ENCODE data around the gene PIK3R2. TPM values are rescaled to one million over a fixed set of nuclear protein-coding genes. Genes with fewer than 3 reads are reported as not detected.
"Not testable (repeated sequence)": the region's sequence is repeated elsewhere in the genome, so short reads cannot be mapped to it uniquely, and the experiment has no call there.

The PIK3R2 gene
- 10 to 100 TPM; 35.8 to 49.1 (median 43.4) TPM for polyA plus RNA-seq (ENCODE audit: insufficient read length in 10 of 10)
- long read RNA-seq, donor 1, full-length matches to known transcripts = 5 of 5 reads
- long read RNA-seq, donor 1, partial matches to known transcripts = 0 of 5 reads
- long read RNA-seq, donor 1, other reads (novel, unspliced or antisense) = 0 of 5 reads
- long read RNA-seq, donor 2, full-length matches to known transcripts = 3 of 3 reads
- long read RNA-seq, donor 2, partial matches to known transcripts = 0 of 3 reads
- long read RNA-seq, donor 2, other reads (novel, unspliced or antisense) = 0 of 3 reads
- long read RNA-seq, donor 3 = 0 reads
- long read RNA-seq, donor 4, full-length matches to known transcripts = 5 of 5 reads
- long read RNA-seq, donor 4, partial matches to known transcripts = 0 of 5 reads
- long read RNA-seq, donor 4, other reads (novel, unspliced or antisense) = 0 of 5 reads
- long read RNA-seq, donor 5, full-length matches to known transcripts = 3 of 11 reads
- long read RNA-seq, donor 5, partial matches to known transcripts = 8 of 11 reads
- long read RNA-seq, donor 5, other reads (novel, unspliced or antisense) = 0 of 11 reads
- long read RNA-seq, donor 6, full-length matches to known transcripts = 13 of 21 reads
- long read RNA-seq, donor 6, partial matches to known transcripts = 8 of 21 reads
- long read RNA-seq, donor 6, other reads (novel, unspliced or antisense) = 0 of 21 reads
- long read RNA-seq, donor 7, full-length matches to known transcripts = 6 of 12 reads
- long read RNA-seq, donor 7, partial matches to known transcripts = 6 of 12 reads
- long read RNA-seq, donor 7, other reads (novel, unspliced or antisense) = 0 of 12 reads
- long read RNA-seq, donor 8, full-length matches to known transcripts = 2 of 9 reads
- long read RNA-seq, donor 8, partial matches to known transcripts = 7 of 9 reads
- long read RNA-seq, donor 8, other reads (novel, unspliced or antisense) = 0 of 9 reads
- long read RNA-seq, donor 9, full-length matches to known transcripts = 2 of 2 reads
- long read RNA-seq, donor 9, partial matches to known transcripts = 0 of 2 reads
- long read RNA-seq, donor 9, other reads (novel, unspliced or antisense) = 0 of 2 reads

DNA sequence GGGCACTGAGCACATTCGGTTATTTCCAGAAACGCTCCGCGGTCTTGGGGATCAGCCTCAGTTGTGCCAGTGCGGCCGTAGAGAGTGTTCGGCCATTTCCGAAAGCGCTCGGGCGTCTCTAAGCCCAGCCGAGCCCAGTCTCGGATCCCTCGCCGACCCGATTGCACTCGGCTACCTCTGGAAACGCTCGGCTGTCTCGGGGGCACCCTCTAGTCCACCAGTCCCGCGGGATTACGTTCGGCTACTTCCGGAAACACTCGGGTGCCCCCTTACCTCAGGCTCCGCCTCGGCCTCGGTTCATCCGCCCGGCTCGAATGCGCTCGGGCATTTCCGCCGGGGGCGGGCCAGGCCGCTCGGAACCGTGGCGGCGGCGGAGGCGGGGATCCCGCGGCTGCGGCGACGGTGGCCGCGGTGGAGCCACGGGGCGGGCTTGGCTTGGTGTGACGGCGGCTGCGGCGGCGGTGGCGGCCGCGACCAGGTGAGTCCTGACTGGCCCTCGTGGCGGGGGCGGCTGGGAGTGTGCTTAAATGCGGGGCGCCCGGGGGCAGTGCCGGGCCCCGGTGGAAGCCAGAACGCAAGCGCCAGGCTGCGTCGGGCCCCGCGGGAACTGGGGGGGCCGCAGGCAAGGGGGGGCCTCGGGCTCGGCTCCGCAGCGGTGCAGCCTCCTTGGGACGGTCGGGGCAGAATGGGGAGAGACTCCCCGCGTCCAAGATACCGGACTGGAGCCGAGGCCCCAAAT is at the start of gene PIK3R2:
Gene PIK3R2, plus strand, starts transcription at position 347 of the 739 bp plus-strand sequence. CDS start 2,717 bp downstream, outside the sequence.
- DNase-seq = peak; percentile 99

DNA sequence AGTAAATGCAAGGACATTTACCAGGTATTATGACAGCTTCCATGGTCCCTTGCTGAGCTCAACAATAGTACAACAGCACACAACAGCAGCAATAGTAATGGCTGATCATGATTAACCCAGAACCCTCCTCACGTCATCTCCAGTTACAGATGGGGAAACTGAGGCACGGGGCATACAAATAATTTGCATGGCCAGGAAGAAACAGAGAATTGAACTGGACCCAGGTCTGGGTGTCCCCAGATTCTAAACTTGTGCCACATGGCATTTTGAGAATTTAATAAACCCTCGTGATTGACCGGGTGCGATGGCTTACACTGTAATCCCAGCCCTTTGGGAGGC is 48.2 kb upstream of the PIK3R2 start:
- no peak for DNase-seq

DNA sequence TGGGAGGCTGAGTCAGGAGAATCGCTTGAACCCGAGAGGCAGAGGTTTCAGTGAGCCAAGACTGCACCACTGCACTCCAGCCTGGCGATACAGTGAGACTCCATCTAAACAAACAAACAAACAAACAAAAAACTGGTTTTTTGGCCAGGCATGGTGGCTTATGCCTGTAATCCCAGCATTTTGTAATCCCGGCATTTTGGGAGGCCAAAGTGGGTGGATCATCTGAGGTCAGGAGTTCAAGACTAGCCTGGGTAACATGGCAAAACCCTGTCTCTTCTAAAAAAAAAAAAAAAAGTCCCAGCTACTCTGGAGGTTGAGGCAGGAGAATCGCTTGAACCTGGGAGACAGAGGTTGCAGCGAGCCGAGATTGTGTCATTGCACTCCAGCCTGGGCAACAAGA is 47.7 kb upstream of the PIK3R2 start:
- not testable (repeated sequence) for DNase-seq

DNA sequence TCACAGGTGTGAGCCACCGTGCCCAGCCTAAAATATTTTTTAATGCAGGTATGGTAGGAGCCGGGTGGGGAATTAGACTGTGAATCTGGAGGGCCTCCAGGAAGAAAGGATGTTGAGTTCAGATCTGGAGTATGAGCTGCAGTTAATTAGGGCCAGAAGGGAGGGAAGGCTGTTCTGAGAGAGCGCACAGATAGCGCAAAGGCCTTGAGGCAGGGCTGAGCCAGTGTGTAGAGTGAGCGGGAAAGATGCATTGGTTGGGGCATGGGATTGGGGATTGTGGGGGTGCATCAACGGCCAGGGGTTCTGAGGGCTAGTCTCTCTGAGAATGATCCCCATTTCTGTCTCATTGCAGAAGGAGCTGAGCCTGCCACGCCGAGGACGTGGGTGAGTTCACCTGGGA is 45.7 kb upstream of the PIK3R2 start:
- no peak for DNase-seq

DNA sequence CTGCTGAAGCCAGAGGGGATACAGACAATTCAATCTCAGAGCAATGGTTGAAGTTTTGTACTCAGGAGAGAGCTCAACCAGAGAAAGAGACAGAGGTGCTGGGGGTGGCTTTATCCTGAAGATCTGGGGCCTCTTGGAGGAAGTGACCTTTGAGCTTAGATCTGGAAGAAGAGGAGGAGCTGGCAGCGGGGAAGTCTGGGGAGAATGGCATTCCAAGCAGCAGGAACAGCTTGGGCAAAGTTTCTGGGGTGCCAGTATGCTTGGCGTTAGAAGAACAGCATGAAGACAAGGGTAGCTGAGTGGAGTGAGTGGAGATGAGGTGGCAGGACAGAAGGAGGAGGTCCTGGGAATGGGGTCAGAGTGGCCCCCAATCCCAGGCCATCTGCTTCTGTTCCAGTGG is 44.1 kb upstream of the PIK3R2 start:
- DNase-seq = no peak

DNA sequence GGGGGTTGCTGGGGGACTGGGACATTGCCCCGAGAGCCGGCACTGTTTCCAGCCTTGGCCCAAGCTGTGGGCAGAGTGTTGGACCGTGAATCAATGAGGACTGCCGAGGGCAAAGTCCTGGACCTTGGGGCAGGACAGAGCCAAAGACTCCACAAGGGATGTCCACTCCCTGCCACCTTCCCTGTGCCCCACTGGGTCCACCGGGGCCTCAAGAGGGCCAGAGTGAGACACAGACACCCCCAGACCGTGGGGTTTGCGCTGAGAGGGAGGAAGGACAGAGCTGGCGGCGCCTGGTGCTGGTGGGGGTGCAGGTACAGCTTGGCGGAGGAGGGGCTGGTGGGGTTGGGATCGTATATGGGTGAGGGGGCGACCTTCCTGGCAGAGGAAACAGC is 43.6 kb upstream of the PIK3R2 start:
- DNase-seq = no peak

DNA sequence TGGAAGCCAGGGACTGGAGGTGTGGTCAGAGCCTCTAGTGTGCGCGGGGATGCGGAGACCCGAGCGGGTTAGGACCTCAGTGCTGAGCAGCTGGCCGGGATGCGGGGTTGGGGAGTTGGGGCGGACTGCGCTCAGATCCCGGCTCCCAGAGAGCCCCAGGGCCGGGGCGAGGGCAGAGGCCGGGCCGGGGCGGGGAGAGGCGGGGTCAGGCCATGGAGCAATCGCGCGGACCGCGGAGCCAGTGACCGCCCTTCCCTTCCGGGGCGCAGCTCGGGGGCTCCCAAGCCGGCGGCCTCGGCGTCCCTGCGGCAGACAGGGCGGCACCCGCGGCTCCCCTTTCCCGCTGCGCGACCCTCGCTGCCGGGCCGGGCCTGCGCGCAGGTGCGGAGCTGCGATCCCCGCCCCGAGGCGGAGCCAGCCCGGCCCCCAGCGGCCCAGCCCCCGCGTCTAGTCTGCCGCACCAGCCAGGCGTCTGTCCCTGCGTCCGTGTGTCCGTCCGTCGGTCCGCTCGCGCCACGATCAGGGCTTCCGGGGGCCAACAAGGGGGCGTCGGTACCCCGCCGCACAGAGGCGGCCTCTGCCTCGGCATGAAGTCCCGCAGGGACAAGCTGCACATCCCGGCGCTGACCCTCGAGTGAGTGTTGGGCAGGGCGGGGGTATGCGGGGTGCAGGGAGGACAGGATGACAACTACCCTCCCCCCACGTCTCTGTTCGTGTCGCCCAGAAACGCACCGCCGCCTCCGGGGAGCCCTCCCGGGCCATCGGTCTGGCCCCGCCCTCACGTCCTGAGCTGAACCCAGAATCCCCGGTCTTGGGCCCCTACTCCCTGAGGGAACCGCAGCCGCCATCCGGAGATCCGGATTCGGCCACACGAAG is 43.0 kb upstream of the PIK3R2 start:
- DNase-seq = peak in 1 of 3 donors; percentile 49

DNA sequence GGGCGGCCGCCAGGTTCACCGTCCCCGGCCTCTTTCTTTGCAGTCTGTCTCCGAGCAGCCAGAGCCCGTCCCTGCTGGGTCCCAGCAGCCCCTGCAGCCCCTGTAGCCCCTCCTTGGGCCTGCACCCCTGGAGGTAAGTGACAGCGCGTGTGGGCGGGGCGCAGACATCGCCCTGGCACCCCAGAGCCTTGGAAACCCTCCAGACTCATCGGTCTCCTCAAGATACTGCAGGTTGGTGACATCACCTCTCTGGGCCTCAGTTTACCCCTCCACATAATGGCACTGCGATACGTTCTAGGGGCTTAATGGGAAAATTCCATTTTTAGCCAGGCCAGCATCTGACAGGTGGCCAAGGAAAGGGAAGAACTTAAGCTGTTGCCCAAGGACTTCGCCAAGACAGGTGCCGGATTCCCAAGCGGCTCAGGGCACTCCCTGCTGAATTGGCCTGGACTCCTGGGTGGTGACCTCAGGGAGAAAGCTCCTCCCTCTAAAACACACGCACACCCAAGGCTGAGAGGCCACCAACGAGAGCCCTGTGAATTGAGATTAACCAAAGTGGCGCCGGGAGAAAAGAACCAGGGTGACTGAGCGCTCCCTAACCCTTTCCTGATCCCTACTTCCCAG is 42.2 kb upstream of the PIK3R2 start:
- DNase-seq = peak in 1 of 3 donors; percentile 44

DNA sequence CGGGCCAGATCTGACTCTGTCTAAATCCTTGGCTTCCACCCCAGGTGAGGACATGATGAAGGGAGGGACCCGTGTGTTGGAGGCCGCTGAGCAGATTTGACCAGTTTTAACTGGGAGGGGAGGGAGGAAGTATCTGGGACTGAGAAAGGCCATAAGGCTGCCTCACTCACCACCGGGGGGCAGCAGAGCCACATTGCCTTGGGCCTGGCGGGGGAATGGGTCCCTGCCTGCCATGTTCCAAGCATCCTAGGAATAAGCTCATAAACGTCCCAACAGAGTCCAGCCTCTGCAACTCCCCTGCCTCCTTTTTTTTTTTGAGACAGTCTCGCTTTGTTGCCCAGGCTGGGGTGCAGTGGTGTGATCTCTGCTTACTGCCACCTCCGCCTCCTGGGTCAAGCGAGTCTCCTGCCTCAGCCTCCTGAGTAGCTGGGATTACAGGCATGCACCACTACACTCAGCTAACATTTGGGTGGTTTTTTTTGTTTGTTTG is 39.9 kb upstream of the PIK3R2 start:
- peak; percentile 77 to 91 (median 86) for DNase-seq

DNA sequence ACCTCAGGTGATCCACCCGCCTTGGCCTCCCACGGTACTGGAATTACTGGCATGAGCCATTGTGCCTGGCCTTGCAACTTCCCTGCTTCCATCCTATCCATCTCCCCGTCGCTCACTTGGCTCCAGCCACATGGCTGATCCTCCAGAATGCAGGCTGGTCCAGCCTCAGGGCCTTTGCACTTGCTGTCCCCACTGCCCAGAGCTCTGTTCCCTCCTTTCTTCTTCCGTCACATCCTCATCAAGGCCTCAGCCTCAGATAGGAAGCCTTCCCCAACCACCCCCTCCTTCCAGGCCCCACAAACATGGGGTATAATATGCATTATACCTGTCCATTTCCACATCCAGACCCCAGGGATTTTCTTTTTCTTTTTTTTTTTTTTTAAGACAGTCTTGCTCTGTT is 39.1 kb upstream of the PIK3R2 start:
- DNase-seq = no peak

DNA sequence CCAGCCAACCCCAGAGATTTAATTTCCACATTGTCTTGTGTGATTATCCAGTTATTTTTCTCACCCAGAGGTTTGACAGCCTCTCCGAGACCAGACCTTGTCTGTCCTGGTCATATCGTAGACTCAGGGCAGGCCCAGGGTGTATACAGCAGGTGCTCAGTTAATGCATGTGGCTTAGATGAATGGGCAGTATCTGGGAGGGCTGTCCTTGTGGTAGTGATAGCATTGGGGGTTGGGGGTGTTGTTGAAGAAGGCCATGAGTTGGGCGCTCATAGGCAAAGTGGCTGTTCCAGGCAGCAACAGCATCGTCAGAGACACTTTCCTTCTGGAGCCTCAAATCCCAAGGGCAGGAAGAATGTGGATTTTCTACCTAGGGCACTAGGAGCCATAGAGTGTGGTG is 38.5 kb upstream of the PIK3R2 start:
- no peak for DNase-seq

DNA sequence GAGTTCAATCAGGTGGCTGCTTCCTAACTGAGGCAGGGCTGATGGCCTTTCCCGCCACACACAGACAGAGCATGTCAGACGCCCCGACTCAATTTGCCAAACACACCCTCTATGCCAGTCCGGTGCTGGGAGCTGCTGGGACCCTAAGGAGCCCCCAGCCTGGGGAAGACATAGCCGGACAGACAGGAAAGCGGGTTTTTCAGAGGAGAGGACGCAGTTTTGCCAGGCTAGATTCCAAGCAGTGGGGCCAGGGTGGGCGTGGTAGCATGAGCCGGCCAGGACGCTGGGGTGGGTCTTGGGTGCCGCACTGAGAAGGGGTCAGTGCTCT is 35.6 kb upstream of the PIK3R2 start:
- DNase-seq = no peak

DNA sequence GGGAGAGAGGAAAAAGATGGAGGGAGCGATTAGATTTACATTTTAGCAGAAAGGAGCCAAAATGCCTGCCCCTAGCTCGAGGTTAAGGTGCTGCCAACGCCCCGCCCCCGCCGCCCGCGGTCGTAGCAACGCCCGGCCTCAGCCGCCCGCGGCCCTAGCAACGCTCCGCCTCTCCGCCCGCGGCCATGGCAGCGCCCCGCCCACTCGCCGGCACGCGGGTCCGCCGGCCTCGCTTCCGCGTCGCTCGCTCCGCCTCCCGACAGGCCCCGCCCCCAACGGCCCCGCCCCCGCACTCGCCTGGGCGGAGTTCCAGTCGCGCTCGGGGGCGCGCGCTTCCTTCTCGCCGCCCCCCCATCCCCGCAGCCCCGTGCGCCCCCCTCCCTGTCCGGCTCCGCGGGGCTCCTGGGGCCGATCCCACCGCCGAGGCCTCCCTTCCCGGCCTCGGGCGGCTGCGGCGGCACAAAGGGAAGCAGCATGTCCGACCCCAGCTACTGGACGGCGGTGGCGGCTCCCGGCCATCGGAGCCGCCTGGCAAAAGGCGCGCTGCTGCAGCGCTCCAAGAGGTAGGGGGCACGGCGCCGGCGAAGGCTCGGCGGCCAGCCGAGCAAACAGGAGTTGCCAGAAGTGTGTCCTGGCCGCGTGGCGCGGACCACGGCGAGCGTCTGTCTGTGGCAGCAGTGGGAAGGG is 35.1 kb upstream of the PIK3R2 start:
- DNase-seq = peak; percentile 82 to 94 (median 89)

DNA sequence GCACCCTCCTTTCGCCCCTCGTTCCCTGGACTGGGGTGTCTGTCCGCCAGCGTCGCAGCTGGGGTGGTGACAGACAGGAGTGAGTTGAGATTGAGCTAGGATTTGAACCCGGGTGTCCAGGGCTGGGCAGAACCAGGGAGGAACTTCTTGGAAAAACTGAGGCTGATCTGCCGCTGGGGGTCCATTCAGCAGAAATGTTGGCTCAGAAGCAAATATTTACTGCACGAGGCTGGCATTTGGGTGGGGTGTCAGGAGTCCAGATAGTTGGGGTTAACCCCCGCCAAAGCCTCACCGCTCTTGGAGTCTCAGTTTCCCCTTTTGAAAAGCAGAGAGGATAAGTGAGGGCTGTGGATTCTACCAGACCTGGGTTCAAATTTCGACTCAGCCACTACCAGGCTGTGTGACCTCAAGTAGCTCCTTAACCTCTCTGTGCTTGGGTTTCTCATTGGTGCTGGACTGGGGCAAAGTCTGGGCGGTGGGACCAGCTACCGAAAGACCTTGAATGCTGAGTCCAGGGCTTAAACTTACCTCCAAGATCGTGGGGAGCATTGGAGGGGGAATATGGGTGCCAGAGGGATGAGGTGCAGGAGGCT is 34.4 kb upstream of the PIK3R2 start:
- peak in 1 of 3 donors; percentile 44 for DNase-seq

DNA sequence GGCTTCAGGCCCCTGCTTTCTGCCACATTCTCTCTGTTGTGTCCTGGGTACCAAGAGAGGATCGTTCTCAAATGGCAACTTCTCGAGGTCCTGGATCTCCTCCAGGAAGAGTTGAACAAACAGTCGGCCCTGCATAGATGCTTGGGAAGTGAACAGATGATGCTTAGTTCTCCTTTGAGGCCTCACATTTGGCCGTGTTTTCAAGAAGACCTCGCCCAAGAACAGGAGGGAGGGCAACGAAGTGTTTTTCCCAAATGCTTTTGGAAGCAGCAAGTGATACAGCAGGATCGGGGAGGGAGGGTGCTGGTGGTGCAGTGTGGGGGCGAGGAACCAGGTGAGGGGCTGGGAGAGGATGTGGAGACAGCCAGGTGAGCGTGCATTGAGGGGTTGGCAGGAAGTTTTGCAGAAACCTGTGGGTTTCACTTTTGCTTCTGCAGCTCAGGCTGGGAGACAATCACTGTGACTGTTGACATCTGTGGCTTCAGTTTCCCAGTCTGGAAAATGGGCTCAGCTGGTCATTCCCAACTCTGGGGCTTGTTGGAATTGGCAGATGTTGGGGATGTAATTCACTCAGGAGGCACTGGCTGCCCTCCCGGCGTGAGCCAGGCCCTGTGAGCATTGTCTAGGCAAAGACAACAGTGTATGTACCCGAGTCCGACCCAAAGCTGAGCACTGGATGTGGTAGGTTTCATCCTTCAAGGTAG is 33.8 kb upstream of the PIK3R2 start:
- peak in 2 of 3 donors; percentile 57 to 73 for DNase-seq

DNA sequence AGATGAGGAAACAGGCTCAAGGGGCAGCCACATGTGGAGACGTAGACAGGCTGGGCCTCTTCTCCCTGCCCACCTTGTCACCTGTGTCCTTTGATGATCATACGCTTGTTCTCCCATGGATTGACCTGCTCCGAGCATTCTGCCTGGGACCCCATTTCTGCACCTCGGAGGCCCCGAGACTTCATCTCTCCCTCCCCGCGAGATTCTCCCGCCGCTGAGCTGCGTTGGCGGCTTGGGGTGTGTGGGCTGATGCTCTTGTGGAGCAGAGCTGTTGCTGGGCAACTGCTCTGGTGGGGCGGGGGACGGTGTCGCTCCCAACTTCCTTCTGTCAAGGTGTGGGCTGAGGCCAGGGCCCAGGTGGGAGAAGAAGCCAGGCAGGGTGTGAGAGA is 33.3 kb upstream of the PIK3R2 start:
- DNase-seq = no peak

DNA sequence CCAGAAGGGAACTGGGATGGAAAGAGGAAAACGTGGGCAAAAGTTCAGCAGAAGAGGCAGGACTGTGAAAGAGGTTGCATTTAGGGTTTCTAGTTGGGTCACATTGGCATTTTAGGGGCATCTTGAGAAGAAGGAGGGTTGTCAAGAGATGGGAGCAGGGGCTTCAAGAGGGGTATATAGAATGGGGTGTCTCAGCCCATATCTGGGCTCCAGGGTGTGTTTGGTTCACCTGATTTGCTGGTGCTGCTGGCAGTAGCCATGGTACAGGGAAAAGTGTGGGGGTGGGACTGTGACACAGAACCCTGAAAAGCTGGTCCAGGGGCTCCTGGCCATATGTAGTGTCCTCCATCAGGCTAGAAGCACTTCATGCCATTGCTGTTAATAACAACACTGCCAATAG is 32.8 kb upstream of the PIK3R2 start:
- DNase-seq = no peak

DNA sequence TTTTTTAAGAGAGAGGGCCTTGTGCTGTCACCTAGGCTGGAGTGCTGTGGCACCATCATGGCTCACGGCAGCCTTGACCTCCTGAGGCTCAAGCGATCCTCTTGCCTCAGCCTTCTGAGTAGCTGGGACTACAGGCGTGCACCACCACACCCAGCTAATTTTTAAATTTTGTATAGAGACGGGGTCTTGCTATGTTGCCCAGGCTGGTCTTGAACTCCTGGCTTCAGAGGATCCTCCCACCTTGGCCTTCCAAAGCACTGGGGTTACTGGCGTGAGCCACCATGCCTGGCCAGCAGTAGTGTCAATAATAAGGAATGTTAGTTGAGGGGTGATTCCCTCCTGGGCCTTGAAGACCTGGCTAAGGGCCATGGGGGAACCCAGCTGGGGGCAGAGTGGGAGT is 31.8 kb upstream of the PIK3R2 start:
- DNase-seq = no peak

DNA sequence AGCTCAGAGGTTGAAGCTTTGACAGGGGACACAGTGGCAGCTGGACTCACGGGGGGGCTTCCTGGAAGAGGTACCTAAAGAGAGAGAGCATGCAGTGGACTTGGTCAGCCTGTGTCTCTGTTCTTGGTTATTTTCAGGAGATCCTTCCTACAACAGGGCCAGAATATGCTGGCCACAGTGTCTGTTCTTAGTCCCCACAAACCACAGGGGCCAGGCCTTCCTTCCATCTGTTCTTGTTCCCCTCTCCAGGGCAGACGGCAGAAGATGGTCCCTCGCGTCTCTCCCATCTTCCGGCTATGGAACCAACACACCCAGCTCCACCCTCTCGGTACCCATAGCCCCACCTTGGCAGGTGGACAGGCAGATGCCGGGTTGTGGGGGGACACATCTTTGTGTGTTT is 30.5 kb upstream of the PIK3R2 start:
- no peak for DNase-seq

All from muscle of back (tissue), 13 donors.